ENCODE measurements around the gene TCF23. TPM values are rescaled to one million over a fixed set of nuclear protein-coding genes. Genes with fewer than 3 reads are reported as not detected.

Gene TCF23
- total and polyA plus RNA-seq, 8 donors, result 0.03 to 0.19 (median 0.04) TPM; not detected in 4

GRCh38 chr2:27133905-27134780 is 14.7 kb upstream of the TCF23 start, which contains the start of gene PREB:
Gene PREB, minus strand, starts transcription at chr2:27134636. Its CDS starts 215 bp downstream, at chr2:27134421.
- Histone ChIP-seq H3K27me3 (no peaks in the 10 kb centered on the region), H3K27ac (peak within 1 kb of the TSS; percentile 68 to 81 (median 74)), H3K9me3 (no peaks in the 10 kb centered on the region), H3K4me1 (peaks cover 0 to 6% (median 6%) of the 10 kb centered on the region in 3 donors), H3K4me3 (peak within 1 kb of the TSS; percentile 75 to 98 (median 86)), H3K36me3 (peaks cover 6 to 16% (median 12%) of the 10 kb centered on the region in 3 donors)
- peak; percentile 96 to 100 (median 99) for DNase-seq
- intact Hi-C loops (cut with DNase I), result no loop called here
- TF ChIP-seq CTCF (IDR thresholded peaks at IDR 0.05), result no peak
- ATAC-seq, result peak; percentile 95 to 97 (median 97)
- FAIRE-seq, result no peak
- WGBS, 2 donors, result 0% methylated on average over 59 to 86 of the region's 86 CpGs

GRCh38 chr2:27134781-27135477 is 13.9 kb upstream of the TCF23 start:
- H3K4me3 ChIP-seq, result peak overlapping the region in 3 of 4 donors; percentile 75 to 98 (median 94)
- WGBS, 2 donors, result 53 to 54% methylated on average over 33 of the region's 33 CpGs
- no peaks in the 10 kb centered on the region for H3K27me3 ChIP-seq
- TF ChIP-seq CTCF (IDR thresholded peaks at IDR 0.05), result no peak
- no peak for ATAC-seq
- H3K4me1 ChIP-seq, result peaks cover 0 to 6% (median 6%) of the 10 kb centered on the region in 3 donors
- intact Hi-C loops (cut with DNase I), result no loop called here
- peak overlapping the region in 3 of 4 donors; percentile 73 to 81 (median 74) for H3K27ac ChIP-seq
- no peak for DNase-seq
- FAIRE-seq, result no peak
- H3K36me3 ChIP-seq, result peaks cover 6 to 16% (median 12%) of the 10 kb centered on the region in 3 donors
- no peaks in the 10 kb centered on the region for H3K9me3 ChIP-seq

GRCh38 chr2:27135478-27135955 is 13.3 kb upstream of the TCF23 start:
- Histone ChIP-seq H3K36me3 (peaks cover 6 to 15% (median 10%) of the 10 kb centered on the region in 3 donors), H3K4me1 (peaks cover 0 to 6% (median 6%) of the 10 kb centered on the region in 3 donors), H3K4me3 (no peak overlapping the region), H3K27me3 (no peaks in the 10 kb centered on the region), H3K27ac (no peak overlapping the region), H3K9me3 (no peaks in the 10 kb centered on the region)
- 86 to 91% methylated on average over 12 of the region's 12 CpGs for WGBS, 2 donors
- no peak for DNase-seq
- intact Hi-C loops (cut with DNase I), result no loop called here
- TF ChIP-seq CTCF (IDR thresholded peaks at IDR 0.05), result no peak
- ATAC-seq, result no peak
- no peak for FAIRE-seq

GRCh38 chr2:27136751-27137150 is 12.1 kb upstream of the TCF23 start:
- no peak overlapping the region for H3K4me3 ChIP-seq
- H3K4me1 ChIP-seq, result peaks cover 0 to 6% (median 6%) of the 10 kb centered on the region in 3 donors
- 87 to 89% methylated on average over 7 of the region's 7 CpGs for WGBS, 2 donors
- no peak for DNase-seq
- H3K27me3 ChIP-seq, result no peaks in the 10 kb centered on the region
- H3K27ac ChIP-seq, result no peak overlapping the region
- H3K9me3 ChIP-seq, result no peaks in the 10 kb centered on the region
- ATAC-seq, result no peak
- H3K36me3 ChIP-seq, result peaks cover 0 to 2% (median 0%) of the 10 kb centered on the region in 3 donors
- TF ChIP-seq CTCF (IDR thresholded peaks at IDR 0.05), result no peak
- FAIRE-seq, result no peak
- intact Hi-C loops (cut with DNase I), result no loop called here

All from pancreas (tissue), 10 donors.